Kidney (tissue), 14 donors: Measurements from ENCODE around the gene THSD4. TPM values are rescaled to one million over a fixed set of nuclear protein-coding genes. Genes with fewer than 3 reads are reported as not detected.

Experiments
- DNase-seq, 5 donors: peaks; one replicate each; pipeline ENCODE4 v3.0.0-alpha.2; 2013 to 2020
- FAIRE-seq: peaks from 2 replicates; lab custom pipeline; 2012; peaks lifted over from hg19 to GRCh38; lab: Jason Lieb, UNC
- H3K27ac ChIP-seq, 2 donors: one replicate each; pipeline ENCODE4 v1.7.0; 2013; ENCODE audit warnings: low read depth in 2 of 2, low read length in 2 of 2, inconsistent platforms in 1 of 2
- H3K27me3 ChIP-seq: one replicate; pipeline ENCODE4 v1.7.1; 2013; ENCODE audit warnings: low read length, inconsistent platforms; ENCODE audit not compliant: control insufficient read depth, insufficient read depth
- H3K36me3 ChIP-seq, 3 donors: one replicate each; pipeline versions ENCODE4 v1.7.0 to v1.7.1; 2013; ENCODE audit warnings: low read length in 3 of 3, control low read depth in 1 of 3, inconsistent platforms in 1 of 3; ENCODE audit not compliant: insufficient read depth in 3 of 3, control insufficient read depth in 2 of 3
- H3K4me1 ChIP-seq, 3 donors: one replicate each; pipeline versions ENCODE4 v1.7.0 to v1.7.1; 2013; ENCODE audit warnings: low read length in 3 of 3, inconsistent platforms in 1 of 3, low read depth in 1 of 3; ENCODE audit not compliant: control insufficient read depth in 2 of 3, insufficient read depth in 2 of 3
- H3K4me3 ChIP-seq, 3 donors: one replicate each; pipeline versions ENCODE4 v1.7.0 to v1.8.1; 2013; ENCODE audit warnings: low read length in 3 of 3, control low read depth in 1 of 3, inconsistent platforms in 1 of 3
- H3K9ac ChIP-seq, 3 donors: one replicate each; pipeline versions ENCODE4 v1.7.0 to v1.7.1; 2013; ENCODE audit warnings: low read length in 3 of 3, control low read depth in 1 of 3, inconsistent platforms in 1 of 3
- H3K9me3 ChIP-seq, 3 donors: one replicate each; pipeline versions ENCODE4 v1.7.0 to v1.7.1; 2013; ENCODE audit warnings: low read length in 3 of 3, control low read depth in 1 of 3, inconsistent platforms in 1 of 3; ENCODE audit not compliant: control insufficient read depth in 2 of 3, insufficient read depth in 1 of 3
- intact Hi-C: fragments of 100-400 bp; cut with DNase I; formaldehyde crosslinking; loops from one replicate; pipeline ENCODE4 v1.11.1; 2022
- polyA plus RNA-seq: library from polyadenylated mRNA; stranded (reverse); fragments of 350-450 nt; fragmentation: Illumina TruSeq; extraction: RNeasy Lipid Tissue Mini Kit (QIAGEN cat#74804); gene quantifications from one replicate; pipeline ENCODE4 v1.2.3, GENCODE V29; 2014; ENCODE audit warnings: low read depth, low replicate concordance; ENCODE audit not compliant: insufficient read depth
- total RNA-seq: library from RNA; stranded (reverse); fragmentation: NEBNext Ultra II Directional; extraction: Animal tissue kit (Norgen Biotek cat#: 25700); gene quantifications from one replicate; pipeline ENCODE4 v1.2.1, GENCODE V29; 2021
- TF ChIP-seq, protein P1 (sequence below): IDR thresholded peaks from 3 replicates; pipeline ENCODE4 v1.5.1; 2012; ENCODE audit warnings: mild to moderate bottlenecking, moderate library complexity, borderline replicate concordance; ENCODE audit not compliant: insufficient read depth; ENCODE audit errors: extremely low read depth
- donor health status: control.
- donor health status: control.
- donor health status: control.
- donor health status: control.
- donor health status: control.
- donor health status: DM: yes; HTN: yes; CAD: no.
- donor health status: Normal renal cell carcinoma (clear cell type).

Gene THSD4
- total and polyA plus RNA-seq, 2 donors from 2014 or later = 9.4 to 36.3 TPM

DNA sequence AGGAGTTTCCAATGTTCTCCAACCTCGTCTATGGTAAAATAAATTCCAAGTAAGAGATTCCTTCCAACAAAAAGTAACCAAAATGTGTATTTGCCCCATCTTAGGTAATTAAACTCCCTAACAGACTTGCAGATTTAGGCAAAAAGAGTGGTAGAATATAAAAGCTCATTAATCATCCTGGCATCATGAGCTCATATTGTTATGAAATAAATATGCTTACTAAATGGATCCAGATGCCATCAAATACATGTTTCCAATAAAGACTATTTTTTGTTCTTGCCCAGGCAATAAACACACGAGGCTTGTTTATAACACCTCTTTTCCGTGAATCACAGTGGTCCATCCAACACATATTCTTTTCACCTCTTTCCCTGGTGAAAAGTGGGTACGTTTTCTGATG is 189.4 kb downstream of the THSD4 start:
- DNase-seq (no peak), FAIRE-seq (no peak)
- H3K9ac ChIP-seq = no peak overlapping the region
- H3K4me1 ChIP-seq = no peaks in the 10 kb centered on the region
- intact Hi-C loops = no loop called here
- TF ChIP-seq, protein P1, sequence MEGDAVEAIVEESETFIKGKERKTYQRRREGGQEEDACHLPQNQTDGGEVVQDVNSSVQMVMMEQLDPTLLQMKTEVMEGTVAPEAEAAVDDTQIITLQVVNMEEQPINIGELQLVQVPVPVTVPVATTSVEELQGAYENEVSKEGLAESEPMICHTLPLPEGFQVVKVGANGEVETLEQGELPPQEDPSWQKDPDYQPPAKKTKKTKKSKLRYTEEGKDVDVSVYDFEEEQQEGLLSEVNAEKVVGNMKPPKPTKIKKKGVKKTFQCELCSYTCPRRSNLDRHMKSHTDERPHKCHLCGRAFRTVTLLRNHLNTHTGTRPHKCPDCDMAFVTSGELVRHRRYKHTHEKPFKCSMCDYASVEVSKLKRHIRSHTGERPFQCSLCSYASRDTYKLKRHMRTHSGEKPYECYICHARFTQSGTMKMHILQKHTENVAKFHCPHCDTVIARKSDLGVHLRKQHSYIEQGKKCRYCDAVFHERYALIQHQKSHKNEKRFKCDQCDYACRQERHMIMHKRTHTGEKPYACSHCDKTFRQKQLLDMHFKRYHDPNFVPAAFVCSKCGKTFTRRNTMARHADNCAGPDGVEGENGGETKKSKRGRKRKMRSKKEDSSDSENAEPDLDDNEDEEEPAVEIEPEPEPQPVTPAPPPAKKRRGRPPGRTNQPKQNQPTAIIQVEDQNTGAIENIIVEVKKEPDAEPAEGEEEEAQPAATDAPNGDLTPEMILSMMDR = no peak
- no peaks in the 10 kb centered on the region for H3K36me3 ChIP-seq
- H3K27me3 ChIP-seq = no peaks in the 10 kb centered on the region
- H3K9me3 ChIP-seq = no peaks in the 10 kb centered on the region
- no peak overlapping the region for H3K4me3 ChIP-seq
- no peak overlapping the region for H3K27ac ChIP-seq

DNA sequence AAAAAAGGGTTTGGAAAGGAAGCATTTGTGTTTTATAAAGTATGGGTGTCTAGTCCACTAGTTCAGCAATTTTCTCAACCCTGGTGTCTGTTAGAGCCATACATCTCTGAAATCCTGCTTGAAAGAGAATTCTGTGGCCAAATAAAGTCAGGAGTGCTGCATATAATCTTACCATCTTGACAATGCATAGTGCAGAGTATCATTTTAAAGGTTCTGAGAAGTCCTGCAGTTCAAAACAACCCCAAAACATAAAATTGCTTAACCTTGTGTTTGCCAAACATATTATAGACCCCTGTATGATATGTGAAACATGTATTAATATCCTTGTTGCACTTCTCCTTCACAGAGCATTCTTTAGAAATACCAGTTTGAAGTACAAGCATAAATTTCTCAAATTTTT is 191.3 kb downstream of the THSD4 start:
- DNase-seq (no peak), FAIRE-seq (no peak)
- Histone ChIP-seq H3K27me3 (no peaks in the 10 kb centered on the region), H3K9ac (no peak overlapping the region), H3K4me1 (no peaks in the 10 kb centered on the region), H3K4me3 (no peak overlapping the region), H3K27ac (no peak overlapping the region), H3K36me3 (no peaks in the 10 kb centered on the region), H3K9me3 (no peaks in the 10 kb centered on the region)
- intact Hi-C loops = no loop called here
- TF ChIP-seq, protein P1 = no peak

DNA sequence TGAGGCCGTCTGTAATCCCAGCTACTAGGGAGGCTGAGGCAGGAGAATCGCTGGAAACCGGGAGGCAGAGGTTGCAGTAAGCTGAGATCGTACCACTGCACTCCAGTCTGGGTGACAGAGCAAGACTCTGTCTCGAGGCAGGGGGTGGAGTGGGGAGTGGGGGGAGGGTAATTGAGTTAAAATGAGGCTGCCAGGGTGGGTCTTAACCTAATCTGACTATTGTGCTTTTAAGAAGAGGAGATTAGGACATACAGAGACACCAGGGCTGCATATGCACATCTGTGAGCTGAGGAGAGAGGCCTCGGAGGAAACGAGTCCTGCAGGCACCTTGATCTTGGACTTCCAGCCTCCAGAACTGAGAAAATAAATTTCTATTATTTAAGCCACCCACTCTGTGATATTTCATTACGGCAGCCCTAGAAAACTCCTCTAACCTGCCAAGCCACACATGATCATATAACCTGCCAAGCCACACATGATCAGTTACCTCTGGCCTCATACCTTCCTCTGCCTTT is 197.0 kb downstream of the THSD4 start:
- Histone ChIP-seq H3K9ac (no peak overlapping the region), H3K4me1 (no peaks in the 10 kb centered on the region), H3K4me3 (no peak overlapping the region), H3K27ac (no peak overlapping the region), H3K36me3 (no peaks in the 10 kb centered on the region), H3K27me3 (no peaks in the 10 kb centered on the region), H3K9me3 (no peaks in the 10 kb centered on the region)
- FAIRE-seq (no peak), DNase-seq (no peak)
- TF ChIP-seq, protein P1 = no peak
- intact Hi-C loops = no loop called here
